Testis (tissue), 2 donors: ENCODE data around the gene CTIF.

Experiments used
- CTCF ChIP-seq, 3 experiments: fragments of 450-650 bp in 2 of 3; fragments of 200-600 bp in 1 of 3; sonication (generic) in 1 of 3; IDR thresholded peaks; one replicate each; pipeline ENCODE4 v1.5.1; 2016 to 2019; ENCODE audit warnings: antibody characterized with exemption in 3 of 3, mild to moderate bottlenecking in 2 of 3, moderate library complexity in 1 of 3
- POLR2A ChIP-seq: fragments of 450-650 bp; IDR thresholded peaks from one replicate; pipeline ENCODE4 v1.6.1; 2017; ENCODE audit warnings: antibody characterized with exemption, mild to moderate bottlenecking, moderate library complexity

- TF ChIP-seq CTCF (IDR thresholded peaks at IDR 0.05), result no peak
- TF ChIP-seq POLR2A, result no peak
Measured at GRCh38 chr18:48892146-48892855, 353.5 kb downstream of the CTIF start.
